Thoracic aorta (tissue), 2 donors: ENCODE data around the gene CCNJL. TPM values are rescaled to one million over a fixed set of nuclear protein-coding genes. Genes with fewer than 3 reads are reported as not detected.
"Not testable (repeated sequence)": the region's sequence is repeated elsewhere in the genome, so short reads cannot be mapped to it uniquely, and the experiment has no call there.

ENCODE experiments used
- ATAC-seq: fragments of 150-250 bp; one replicate; pipeline ENCODE4 v1.8.0; 2017; ENCODE audit warnings: low read depth; ENCODE audit not compliant: insufficient number of reproducible peaks, low FRiP score
- DNase-seq: peaks from one replicate; pipeline ENCODE4 v3.0.0-alpha.2; 2020; ENCODE audit warnings: low spot score
- H3K27ac ChIP-seq, 2 donors: fragments of 200-600 bp; sonication (generic); 1 replicate in 1 of 2; 2 replicates in 1 of 2; pipeline ENCODE4 v1.5.1; 2016; ENCODE audit warnings: mild to moderate bottlenecking in 2 of 2, moderate library complexity in 2 of 2
- H3K27me3 ChIP-seq: fragments of 200-600 bp; sonication (generic); replicated peaks from 2 replicates; pipeline ENCODE4 v1.6.0; 2016; ENCODE audit warnings: mild to moderate bottlenecking; ENCODE audit not compliant: insufficient read depth
- H3K36me3 ChIP-seq: fragments of 200-600 bp; sonication (generic); one replicate; pipeline ENCODE4 v1.5.1; 2016
- H3K4me1 ChIP-seq, 2 donors: fragments of 200-600 bp; sonication (generic); 1 replicate in 1 of 2; 2 replicates in 1 of 2; pipeline versions ENCODE4 v1.5.1 to v1.6.0; 2016; ENCODE audit warnings: low read depth in 2 of 2, mild to moderate bottlenecking in 1 of 2; ENCODE audit not compliant: control insufficient read depth in 1 of 2
- H3K4me3 ChIP-seq: fragments of 200-600 bp; sonication (generic); 2 replicates; pipeline ENCODE4 v1.5.1; 2016; ENCODE audit warnings: mild to moderate bottlenecking
- H3K9me3 ChIP-seq: fragments of 200-600 bp; sonication (generic); 2 replicates; pipeline ENCODE4 v1.5.1; 2016
- CTCF ChIP-seq: fragments of 200-600 bp; sonication (generic); IDR thresholded peaks from one replicate; pipeline ENCODE4 v1.5.1; 2019; ENCODE audit warnings: antibody characterized with exemption
- total RNA-seq, 2 donors: library from RNA; depleted of rRNA; stranded (reverse); fragments of >200 nt; gene quantifications; one replicate each; pipeline versions ENCODE4 v1.1.0 to v1.2.3, GENCODE V29; 2016

Gene CCNJL
- total RNA-seq, 2 donors from 2014 or later = 0.54 to 3.0 TPM

GRCh38 chr5:160253441-160253840, 58.9 kb downstream of the CCNJL start:
- H3K4me1 ChIP-seq = no peaks in the 10 kb centered on the region
- no peaks in the 10 kb centered on the region for H3K9me3 ChIP-seq
- H3K36me3 ChIP-seq = peaks cover 4% of the 10 kb centered on the region
- TF ChIP-seq CTCF = no peak
- no peak overlapping the region for H3K27ac ChIP-seq
- no peaks in the 10 kb centered on the region for H3K27me3 ChIP-seq
- H3K4me3 ChIP-seq = no peak overlapping the region
- ATAC-seq (no peak), DNase-seq (no peak)

- Histone ChIP-seq H3K27ac (no peak overlapping the region), H3K27me3 (no peaks in the 10 kb centered on the region), H3K4me3 (no peak overlapping the region), H3K36me3 (peaks cover 4% of the 10 kb centered on the region), H3K9me3 (no peaks in the 10 kb centered on the region), H3K4me1 (no peaks in the 10 kb centered on the region)
- DNase-seq = no peak
- no peak for ATAC-seq
- no peak for TF ChIP-seq CTCF
Measured at GRCh38 chr5:160252916-160253315, 59.4 kb downstream of the CCNJL start.

GRCh38 chr5:160251406-160252155, 60.8 kb downstream of the CCNJL start:
- peaks cover 4% of the 10 kb centered on the region for H3K36me3 ChIP-seq
- no peak for TF ChIP-seq CTCF
- no peak for ATAC-seq

GRCh38 chr5:160250826-160251225, 61.5 kb downstream of the CCNJL start:
- DNase-seq = no peak
- H3K9me3 ChIP-seq = no peaks in the 10 kb centered on the region
- H3K4me3 ChIP-seq = no peak overlapping the region
- peaks cover 4% of the 10 kb centered on the region for H3K36me3 ChIP-seq
- H3K4me1 ChIP-seq = no peaks in the 10 kb centered on the region
- no peak for ATAC-seq
- H3K27me3 ChIP-seq = no peaks in the 10 kb centered on the region
- TF ChIP-seq CTCF = no peak
- H3K27ac ChIP-seq = no peak overlapping the region

More at GRCh38 chr5:160251406-160252155, 60.8 kb downstream of the CCNJL start:
- no peak for DNase-seq
- Histone ChIP-seq H3K4me1 (no peaks in the 10 kb centered on the region), H3K9me3 (no peaks in the 10 kb centered on the region), H3K27ac (no peak overlapping the region), H3K4me3 (no peak overlapping the region), H3K27me3 (no peaks in the 10 kb centered on the region)

GRCh38 chr5:160250226-160250625, 62.1 kb downstream of the CCNJL start:
- Histone ChIP-seq H3K4me3 (no peak overlapping the region), H3K4me1 (no peaks in the 10 kb centered on the region), H3K9me3 (no peaks in the 10 kb centered on the region), H3K27ac (no peak overlapping the region), H3K36me3 (peaks cover 4% of the 10 kb centered on the region), H3K27me3 (no peaks in the 10 kb centered on the region)
- ATAC-seq = no peak
- no peak for TF ChIP-seq CTCF
- DNase-seq = no peak

- H3K36me3 ChIP-seq, H3K4me3 ChIP-seq, ATAC-seq, H3K27ac ChIP-seq, H3K9me3 ChIP-seq, DNase-seq, H3K27me3 ChIP-seq, H3K4me1 ChIP-seq: not testable (repeated sequence)
Measured at GRCh38 chr5:160249570-160249969, 62.8 kb downstream of the CCNJL start.
